ENCODE results near the gene PTPRM.

GRCh38 chr18:7937268-7937667 is 370.2 kb downstream of the PTPRM start:
- TF ChIP-seq POLR2A (IDR thresholded peaks at IDR 0.05; ENCODE audit: borderline replicate concordance, extremely low read depth, insufficient read depth, insufficient read length) (no peak), CTCF (IDR thresholded peaks at IDR 0.05 in 2 of 3, conservative IDR thresholded peaks at IDR 0.05 in 1 of 3; ENCODE audit: borderline replicate concordance in 1 of 3, insufficient read depth in 1 of 3, low read depth in 2 of 3, low read length in 2 of 3) (no peak), RAD21 (IDR thresholded peaks at IDR 0.05; ENCODE audit: low read depth) (no peak), ZNF274 (IDR thresholded peaks at IDR 0.05; ENCODE audit: low read depth, low read length) (no peak), EZH2 (IDR thresholded peaks at IDR 0.05) (no peak), EZH2phosphoT487 (IDR thresholded peaks at IDR 0.05; ENCODE audit: borderline replicate concordance) (no peak), EGR1 (IDR thresholded peaks at IDR 0.05; ENCODE audit: low read depth) (no peak), CEBPB (IDR thresholded peaks at IDR 0.05; ENCODE audit: low read depth) (no peak), SP1 (IDR thresholded peaks at IDR 0.05; ENCODE audit: low read depth) (no peak), ATF3 (IDR thresholded peaks at IDR 0.05) (no peak), POLR2AphosphoS5 (IDR thresholded peaks at IDR 0.05; ENCODE audit: low read depth, low read length) (no peak), FOSL1 (IDR thresholded peaks at IDR 0.05; ENCODE audit: low read depth) (no peak)
- TF ChIP-seq, protein P1, sequence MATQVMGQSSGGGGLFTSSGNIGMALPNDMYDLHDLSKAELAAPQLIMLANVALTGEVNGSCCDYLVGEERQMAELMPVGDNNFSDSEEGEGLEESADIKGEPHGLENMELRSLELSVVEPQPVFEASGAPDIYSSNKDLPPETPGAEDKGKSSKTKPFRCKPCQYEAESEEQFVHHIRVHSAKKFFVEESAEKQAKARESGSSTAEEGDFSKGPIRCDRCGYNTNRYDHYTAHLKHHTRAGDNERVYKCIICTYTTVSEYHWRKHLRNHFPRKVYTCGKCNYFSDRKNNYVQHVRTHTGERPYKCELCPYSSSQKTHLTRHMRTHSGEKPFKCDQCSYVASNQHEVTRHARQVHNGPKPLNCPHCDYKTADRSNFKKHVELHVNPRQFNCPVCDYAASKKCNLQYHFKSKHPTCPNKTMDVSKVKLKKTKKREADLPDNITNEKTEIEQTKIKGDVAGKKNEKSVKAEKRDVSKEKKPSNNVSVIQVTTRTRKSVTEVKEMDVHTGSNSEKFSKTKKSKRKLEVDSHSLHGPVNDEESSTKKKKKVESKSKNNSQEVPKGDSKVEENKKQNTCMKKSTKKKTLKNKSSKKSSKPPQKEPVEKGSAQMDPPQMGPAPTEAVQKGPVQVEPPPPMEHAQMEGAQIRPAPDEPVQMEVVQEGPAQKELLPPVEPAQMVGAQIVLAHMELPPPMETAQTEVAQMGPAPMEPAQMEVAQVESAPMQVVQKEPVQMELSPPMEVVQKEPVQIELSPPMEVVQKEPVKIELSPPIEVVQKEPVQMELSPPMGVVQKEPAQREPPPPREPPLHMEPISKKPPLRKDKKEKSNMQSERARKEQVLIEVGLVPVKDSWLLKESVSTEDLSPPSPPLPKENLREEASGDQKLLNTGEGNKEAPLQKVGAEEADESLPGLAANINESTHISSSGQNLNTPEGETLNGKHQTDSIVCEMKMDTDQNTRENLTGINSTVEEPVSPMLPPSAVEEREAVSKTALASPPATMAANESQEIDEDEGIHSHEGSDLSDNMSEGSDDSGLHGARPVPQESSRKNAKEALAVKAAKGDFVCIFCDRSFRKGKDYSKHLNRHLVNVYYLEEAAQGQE (IDR thresholded peaks at IDR 0.05; ENCODE audit: low read depth), result no peak
- TF ChIP-seq, protein P2, sequence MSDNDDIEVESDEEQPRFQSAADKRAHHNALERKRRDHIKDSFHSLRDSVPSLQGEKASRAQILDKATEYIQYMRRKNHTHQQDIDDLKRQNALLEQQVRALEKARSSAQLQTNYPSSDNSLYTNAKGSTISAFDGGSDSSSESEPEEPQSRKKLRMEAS (IDR thresholded peaks at IDR 0.05), result no peak

Data from HCT116 (cell line).